MM.1S (cell line): ENCODE measurements around the gene AARS2.

Source experiments
- DNase-seq: peaks from one replicate; pipeline ENCODE4 v3.0.0-alpha.2; 2015
- H2AFZ ChIP-seq: fragments of 300-600 bp; sonication (generic); 2 replicates; pipeline ENCODE4 v1.6.0; 2016; ENCODE audit warnings: antibody characterized with exemption, low read length
- H3F3A ChIP-seq: fragments of 300-600 bp; sonication (generic); 2 replicates; pipeline ENCODE4 v1.6.1; 2016; ENCODE audit warnings: mild to moderate bottlenecking, antibody characterized with exemption, low read length, moderate library complexity, mixed read lengths; ENCODE audit not compliant: insufficient read depth
- H3K27ac ChIP-seq: fragments of 300-600 bp; sonication (generic); 2 replicates; pipeline ENCODE4 v1.5.1; 2016; ENCODE audit warnings: mild to moderate bottlenecking, low read length
- H3K27me3 ChIP-seq: fragments of 300-600 bp; sonication (generic); replicated peaks from 2 replicates; pipeline ENCODE4 v1.6.0; 2016; ENCODE audit warnings: low read length; ENCODE audit not compliant: insufficient read depth
- H3K36me3 ChIP-seq: fragments of 300-600 bp; sonication (generic); replicated peaks from 2 replicates; pipeline ENCODE4 v1.6.1; 2016; ENCODE audit warnings: mild to moderate bottlenecking, low read length, mixed read lengths; ENCODE audit not compliant: insufficient read depth
- H3K4me1 ChIP-seq: fragments of 300-600 bp; sonication (generic); 2 replicates; pipeline ENCODE4 v1.6.1; 2016; ENCODE audit warnings: low read length, mixed read lengths
- H3K4me2 ChIP-seq: fragments of 300-600 bp; sonication (generic); 2 replicates; pipeline ENCODE4 v1.6.0; 2016; ENCODE audit warnings: low read depth, low read length
- H3K4me3 ChIP-seq: fragments of 300-600 bp; sonication (generic); 2 replicates; pipeline ENCODE4 v1.5.1; 2016; ENCODE audit warnings: low read length, mixed read lengths
- H3K79me2 ChIP-seq: fragments of 300-600 bp; sonication (generic); 2 replicates; pipeline ENCODE4 v1.6.1; 2016; ENCODE audit warnings: mixed run types, low read length, mixed read lengths
- H3K9ac ChIP-seq: fragments of 300-600 bp; sonication (generic); 2 replicates; pipeline ENCODE4 v1.6.1; 2016; ENCODE audit warnings: low read length, mixed read lengths
- H3K9me2 ChIP-seq: fragments of 300-600 bp; sonication (generic); replicated peaks from 2 replicates; pipeline ENCODE4 v1.6.1; 2016; ENCODE audit warnings: mild to moderate bottlenecking, low read length, mixed read lengths; ENCODE audit not compliant: insufficient read depth
- H3K9me3 ChIP-seq: fragments of 300-600 bp; sonication (generic); replicated peaks from 2 replicates; pipeline ENCODE4 v1.6.1; 2016; ENCODE audit warnings: mild to moderate bottlenecking, low read length, mixed read lengths; ENCODE audit not compliant: insufficient read depth
- H4K20me1 ChIP-seq: fragments of 300-600 bp; sonication (generic); 2 replicates; pipeline ENCODE4 v1.6.1; 2016; ENCODE audit warnings: mild to moderate bottlenecking, low read length, moderate library complexity, mixed read lengths; ENCODE audit not compliant: insufficient read depth
- EZH2 ChIP-seq: fragments of 300-600 bp; sonication (generic); optimal IDR thresholded peaks from 2 replicates; pipeline ENCODE3; 2017; ENCODE audit warnings: low read depth, mild to moderate bottlenecking, antibody characterized with exemption, low read length, mixed read lengths
- EZH2phosphoT487 ChIP-seq: fragments of 300-600 bp; sonication (generic); IDR thresholded peaks from 2 replicates; pipeline ENCODE4 v1.6.1; 2018; ENCODE audit warnings: antibody characterized with exemption, low read length
- TF ChIP-seq, protein P1 (sequence below): fragments of 300-600 bp; sonication (generic); IDR thresholded peaks from 2 replicates; pipeline ENCODE4 v1.5.1; 2016; ENCODE audit warnings: antibody characterized with exemption, low read length, mixed read lengths

The AARS2 gene

DNA sequence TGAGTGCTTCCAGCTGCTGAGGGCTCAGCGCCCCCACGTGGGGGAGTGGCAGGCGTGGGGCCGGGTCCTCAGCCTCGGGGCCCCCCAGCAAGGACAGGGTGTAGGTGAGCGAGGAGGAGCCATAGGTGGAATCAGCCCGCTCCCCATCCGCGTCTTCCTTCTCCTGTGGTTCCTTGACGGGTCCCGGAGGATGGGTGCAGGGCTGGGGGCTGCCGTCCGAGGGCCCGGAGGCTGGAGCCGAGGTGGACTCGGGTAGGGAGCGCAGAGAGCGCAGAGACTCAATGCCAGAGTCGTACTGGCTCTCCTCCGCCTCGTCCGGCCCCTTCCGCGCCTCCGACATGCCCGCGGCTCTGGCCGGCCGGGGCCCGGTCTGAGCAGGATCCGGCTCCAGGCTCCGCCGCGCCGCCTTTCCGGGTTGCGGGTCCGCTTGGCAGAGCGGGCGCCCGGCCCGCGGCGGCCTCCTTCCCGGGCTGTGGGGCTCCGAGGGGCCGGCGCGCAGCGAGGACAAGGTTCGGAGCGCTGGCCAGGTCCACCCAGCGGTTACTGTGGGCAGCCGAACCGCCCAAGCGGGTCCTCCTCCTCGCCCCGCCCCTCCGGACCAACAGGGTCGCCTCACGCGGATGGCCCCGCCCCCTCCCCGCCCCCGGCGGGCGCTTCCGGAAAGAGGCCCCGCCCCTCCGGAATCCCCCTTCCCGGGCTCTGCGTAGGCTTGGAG, 48.0 kb downstream of the AARS2 start, which contains the start of gene NFKBIE:
NFKBIE (minus strand) TSS at position 545 of the 715 bp plus-strand sequence; CDS start at position 340, 205 bp downstream.
- peaks cover 50% of the 10 kb centered on the region for H3K79me2 ChIP-seq
- H3K4me1 ChIP-seq: peaks cover 35% of the 10 kb centered on the region
- H3K9ac ChIP-seq: peak within 1 kb of the TSS; percentile 83
- peak within 1 kb of the TSS; percentile 91; the same call in 1 of the 2 replicates for H3K27ac ChIP-seq
- peak; percentile 84 for DNase-seq
- no peaks in the 10 kb centered on the region for H3K9me2 ChIP-seq
- TF ChIP-seq, protein P1, sequence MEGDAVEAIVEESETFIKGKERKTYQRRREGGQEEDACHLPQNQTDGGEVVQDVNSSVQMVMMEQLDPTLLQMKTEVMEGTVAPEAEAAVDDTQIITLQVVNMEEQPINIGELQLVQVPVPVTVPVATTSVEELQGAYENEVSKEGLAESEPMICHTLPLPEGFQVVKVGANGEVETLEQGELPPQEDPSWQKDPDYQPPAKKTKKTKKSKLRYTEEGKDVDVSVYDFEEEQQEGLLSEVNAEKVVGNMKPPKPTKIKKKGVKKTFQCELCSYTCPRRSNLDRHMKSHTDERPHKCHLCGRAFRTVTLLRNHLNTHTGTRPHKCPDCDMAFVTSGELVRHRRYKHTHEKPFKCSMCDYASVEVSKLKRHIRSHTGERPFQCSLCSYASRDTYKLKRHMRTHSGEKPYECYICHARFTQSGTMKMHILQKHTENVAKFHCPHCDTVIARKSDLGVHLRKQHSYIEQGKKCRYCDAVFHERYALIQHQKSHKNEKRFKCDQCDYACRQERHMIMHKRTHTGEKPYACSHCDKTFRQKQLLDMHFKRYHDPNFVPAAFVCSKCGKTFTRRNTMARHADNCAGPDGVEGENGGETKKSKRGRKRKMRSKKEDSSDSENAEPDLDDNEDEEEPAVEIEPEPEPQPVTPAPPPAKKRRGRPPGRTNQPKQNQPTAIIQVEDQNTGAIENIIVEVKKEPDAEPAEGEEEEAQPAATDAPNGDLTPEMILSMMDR: peak; percentile 42
- TF ChIP-seq EZH2phosphoT487: no peak
- H3K4me2 ChIP-seq: peak within 1 kb of the TSS; percentile 92
- peak within 1 kb of the TSS; percentile 95 for H3K4me3 ChIP-seq
- no peaks in the 10 kb centered on the region; the same call in 1 of the 2 replicates for H3K36me3 ChIP-seq
- peak within 1 kb of the TSS; percentile 54 for H2AFZ ChIP-seq
- peaks cover 18% of the 10 kb centered on the region for H3K27me3 ChIP-seq
- peaks cover 39% of the 10 kb centered on the region for H3F3A ChIP-seq
- no peaks in the 10 kb centered on the region for H3K9me3 ChIP-seq
- H4K20me1 ChIP-seq: no peaks in the 10 kb centered on the region

DNA sequence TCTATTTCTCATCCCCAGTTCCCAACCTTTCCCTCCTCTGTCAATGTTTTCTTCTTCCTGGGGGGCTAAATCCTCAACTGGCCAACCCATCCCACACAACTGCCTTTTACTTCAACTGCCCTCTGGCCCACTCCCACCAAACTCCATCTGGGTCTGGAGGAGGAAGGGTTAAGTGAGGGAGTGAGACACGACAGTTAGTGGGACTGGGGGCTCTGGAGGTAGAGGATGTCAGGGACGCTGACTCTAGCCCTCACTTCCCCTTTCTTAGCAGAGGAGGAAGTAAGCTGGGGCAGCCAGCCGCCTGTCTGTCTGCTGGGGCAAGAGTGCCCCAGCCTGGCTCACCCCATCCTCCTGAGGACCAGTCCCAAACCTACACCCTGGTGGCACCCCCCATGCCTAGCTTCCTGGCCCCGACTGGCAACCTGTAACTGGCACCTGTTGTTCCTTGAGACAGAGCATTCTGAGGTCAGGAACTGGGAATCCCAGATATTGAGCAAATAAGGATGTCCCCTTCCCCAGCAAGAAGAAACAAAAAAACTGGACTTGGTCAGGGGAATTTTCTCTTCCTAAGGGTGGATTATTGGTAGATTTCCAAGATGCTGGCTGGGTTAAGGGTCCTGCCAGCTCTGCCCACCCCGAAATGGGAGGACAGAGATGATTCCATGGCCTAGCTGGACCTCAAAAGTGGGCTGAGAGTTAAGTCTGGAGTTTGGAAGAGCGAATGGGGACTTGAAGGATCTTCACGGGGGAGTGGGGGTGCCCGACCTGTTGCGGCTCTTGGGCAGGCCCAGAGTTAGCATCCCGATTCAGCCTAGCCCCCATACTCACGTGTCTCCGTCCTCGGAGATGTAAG, 48.8 kb downstream of the AARS2 start:
- Histone ChIP-seq H3K79me2 (peaks cover 51% of the 10 kb centered on the region), H3K27me3 (peaks cover 11% of the 10 kb centered on the region), H3K9me2 (no peaks in the 10 kb centered on the region), H3K9ac (peak overlapping the region; percentile 83), H3F3A (peaks cover 46% of the 10 kb centered on the region), H3K36me3 (no peaks in the 10 kb centered on the region; the same call in 1 of the 2 replicates), H3K27ac (peak overlapping the region; percentile 91), H3K4me1 (peaks cover 35% of the 10 kb centered on the region), H2AFZ (peak overlapping the region; percentile 54; the same call in 1 of the 2 replicates), H3K4me2 (peak overlapping the region; percentile 92), H3K9me3 (no peaks in the 10 kb centered on the region), H4K20me1 (no peaks in the 10 kb centered on the region), H3K4me3 (peak overlapping the region; percentile 95)
- TF ChIP-seq EZH2 (no peak), EZH2phosphoT487 (no peak)
- TF ChIP-seq, protein P1: no peak
- peak; percentile 64 for DNase-seq

DNA sequence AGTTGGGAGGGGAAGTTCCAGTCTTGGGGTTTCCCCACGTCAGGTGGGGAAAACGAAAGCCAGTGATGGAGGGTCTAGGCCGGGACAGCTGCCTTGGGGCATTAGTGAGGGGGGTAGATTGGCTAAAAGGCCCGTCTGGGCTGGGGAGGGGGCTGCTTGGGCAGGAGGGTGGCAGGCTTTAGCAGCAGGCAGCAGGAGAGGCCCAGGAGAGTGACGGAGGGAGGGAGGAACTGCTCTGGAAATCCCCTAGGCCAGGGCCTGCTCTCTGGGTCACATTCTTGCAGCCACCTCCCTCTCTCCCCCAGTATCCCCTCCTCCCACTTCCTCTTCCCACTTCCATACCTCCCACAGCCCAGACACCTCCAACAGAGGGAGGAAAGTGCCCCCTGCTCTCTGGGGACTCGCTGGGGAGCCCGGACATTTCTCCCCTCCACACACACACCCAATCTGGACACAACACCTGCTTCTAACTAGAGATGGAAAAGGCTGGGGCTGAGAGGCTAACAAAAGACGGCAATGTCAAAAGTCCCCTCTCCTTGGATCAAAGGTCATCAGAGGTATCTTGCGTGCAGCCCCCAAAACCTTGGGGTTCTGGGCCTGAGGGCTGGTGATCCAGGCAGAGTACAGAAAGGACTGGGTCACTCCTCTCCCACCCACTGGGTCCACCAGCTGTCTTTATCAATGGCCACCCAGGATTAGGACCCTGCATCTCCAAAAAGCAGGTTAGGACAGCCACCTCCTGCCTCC, 49.6 kb downstream of the AARS2 start:
- H3K79me2 ChIP-seq: peaks cover 51% of the 10 kb centered on the region
- H3F3A ChIP-seq: peaks cover 52% of the 10 kb centered on the region
- H3K9me3 ChIP-seq: no peaks in the 10 kb centered on the region
- TF ChIP-seq, protein P1: no peak
- TF ChIP-seq EZH2: no peak
- no peak for TF ChIP-seq EZH2phosphoT487
- no peaks in the 10 kb centered on the region; the same call in 1 of the 2 replicates for H3K36me3 ChIP-seq
- H2AFZ ChIP-seq: peak overlapping the region; percentile 42
- peak overlapping the region; percentile 92 for H3K4me2 ChIP-seq
- peak overlapping the region; percentile 91 for H3K27ac ChIP-seq
- H4K20me1 ChIP-seq: no peaks in the 10 kb centered on the region
- peak overlapping the region; percentile 95 for H3K4me3 ChIP-seq
- no peaks in the 10 kb centered on the region for H3K9me2 ChIP-seq
- peaks cover 35% of the 10 kb centered on the region for H3K4me1 ChIP-seq
- H3K27me3 ChIP-seq: peaks cover 2% of the 10 kb centered on the region; the same call in 1 of the 2 replicates
- DNase-seq: peak; percentile 49
- H3K9ac ChIP-seq: peak overlapping the region; percentile 83
